Neuronal stem cell (in vitro differentiated cells): ENCODE data around the gene VENTX.

Experiments used
- DNase-seq: peaks from one replicate; pipeline ENCODE4 v3.0.0-alpha.2; 2013; ENCODE audit warnings: low spot score
- H2AFZ ChIP-seq: one replicate; pipeline ENCODE4 v1.6.1; 2013; ENCODE audit warnings: mild to moderate bottlenecking, low read length, inconsistent platforms
- H2AK5ac ChIP-seq: 2 replicates; pipeline ENCODE4 v1.6.1; 2013; ENCODE audit warnings: low read depth, mild to moderate bottlenecking, inconsistent platforms, low read length, moderate library complexity, mixed read lengths
- H2BK120ac ChIP-seq: 2 replicates; pipeline ENCODE4 v1.6.1; 2013; ENCODE audit warnings: low read depth, mild to moderate bottlenecking, inconsistent platforms, low read length, moderate library complexity, mixed read lengths
- H2BK12ac ChIP-seq: one replicate; pipeline ENCODE4 v1.6.1; 2013; ENCODE audit warnings: low read length, inconsistent platforms
- H2BK15ac ChIP-seq: 2 replicates; pipeline ENCODE4 v1.6.1; 2013; ENCODE audit warnings: mild to moderate bottlenecking, low read length, inconsistent platforms, mixed read lengths
- H2BK5ac ChIP-seq: one replicate; pipeline ENCODE4 v1.6.1; 2013; ENCODE audit warnings: inconsistent platforms, mild to moderate bottlenecking, low read length, moderate library complexity
- H3K14ac ChIP-seq: one replicate; pipeline ENCODE4 v1.6.1; 2013; ENCODE audit warnings: low read length, inconsistent platforms
- H3K18ac ChIP-seq: 2 replicates; pipeline ENCODE4 v1.6.1; 2013; ENCODE audit warnings: low read length, inconsistent platforms
- H3K23ac ChIP-seq: 2 replicates; pipeline ENCODE4 v1.6.1; 2013; ENCODE audit warnings: low read depth, mild to moderate bottlenecking, mixed read lengths, low read length, inconsistent platforms; ENCODE audit not compliant: poor library complexity
- H3K27ac ChIP-seq: replicated peaks from 3 replicates; pipeline ENCODE4 v1.5.1; 2013; ENCODE audit warnings: low read length, inconsistent platforms
- H3K27me3 ChIP-seq, 3 experiments: 2 replicates each; pipeline ENCODE4 v1.6.1; 2013; ENCODE audit warnings: low read length in 3 of 3, mild to moderate bottlenecking in 2 of 3, inconsistent platforms in 1 of 3, low read depth in 1 of 3, mixed read lengths in 1 of 3, moderate library complexity in 1 of 3; ENCODE audit not compliant: control insufficient read depth in 3 of 3, insufficient read depth in 3 of 3
- H3K36me3 ChIP-seq, 2 donors: replicated peaks in 1 of 2; 2 replicates each; pipeline ENCODE4 v1.6.1; 2013; ENCODE audit warnings: low read length in 2 of 2; ENCODE audit not compliant: control insufficient read depth in 2 of 2, insufficient read depth in 2 of 2
- H3K4ac ChIP-seq: 2 replicates; pipeline ENCODE4 v1.6.1; 2013; ENCODE audit warnings: inconsistent platforms, mild to moderate bottlenecking, low read length, moderate library complexity
- H3K4me1 ChIP-seq, 2 donors: 1 replicate in 1 of 2; 2 replicates in 1 of 2; pipeline ENCODE4 v1.6.1; 2013; ENCODE audit warnings: low read length in 2 of 2, low read depth in 1 of 2; ENCODE audit not compliant: control insufficient read depth in 2 of 2, insufficient read depth in 1 of 2
- H3K4me2 ChIP-seq: one replicate; pipeline ENCODE4 v1.6.1; 2013; ENCODE audit warnings: mild to moderate bottlenecking, low read length, inconsistent platforms; ENCODE audit not compliant: insufficient read depth, poor library complexity, severe bottlenecking
- H3K4me3 ChIP-seq, 2 donors: 2 replicates each; pipeline ENCODE4 v1.5.1; 2013; ENCODE audit warnings: low read length in 2 of 2, mild to moderate bottlenecking in 2 of 2, inconsistent platforms in 1 of 2, moderate library complexity in 1 of 2
- H3K79me1 ChIP-seq: one replicate; pipeline ENCODE4 v1.6.1; 2013; ENCODE audit warnings: low read depth, mild to moderate bottlenecking, inconsistent platforms, low read length, moderate library complexity
- H3K9ac ChIP-seq: one replicate; pipeline ENCODE4 v1.6.1; 2013; ENCODE audit warnings: mild to moderate bottlenecking, low read depth, low read length, inconsistent platforms; ENCODE audit not compliant: poor library complexity
- H3K9me3 ChIP-seq, 2 donors: replicated peaks in 1 of 2; 2 replicates each; pipeline versions ENCODE3 to v1.6.1; 2013; ENCODE audit warnings: low read length in 2 of 2, mild to moderate bottlenecking in 2 of 2, inconsistent platforms in 1 of 2, low read depth in 1 of 2, mixed read lengths in 1 of 2, moderate library complexity in 1 of 2; ENCODE audit not compliant: control insufficient read depth in 2 of 2, insufficient read depth in 1 of 2
- H4K8ac ChIP-seq: one replicate; pipeline ENCODE4 v1.6.1; 2013; ENCODE audit warnings: low read depth, mild to moderate bottlenecking, inconsistent platforms, low read length, moderate library complexity
- H4K91ac ChIP-seq: one replicate; pipeline ENCODE4 v1.6.1; 2013; ENCODE audit warnings: low read length, low read depth, mild to moderate bottlenecking, inconsistent platforms; ENCODE audit not compliant: poor library complexity
- WGBS, 2 donors: extraction: QIAGEN DNeasy Blood & Tissue Kit; methylation state at CpG; one replicate each; pipeline ENCODE4 v1.1.7; 2013; ENCODE audit warnings: missing lambda C conversion rate in 2 of 2, mixed read lengths in 1 of 2; ENCODE audit not compliant: insufficient read length in 2 of 2, insufficient replicate concordance in 1 of 2; ENCODE audit errors: extremely low coverage in 2 of 2; 5-methylcytosine and 5-hydroxymethylcytosine counted together

VENTX gene

GRCh38 chr10:133272964-133273420 is 35.3 kb downstream of the VENTX start:
- no peak overlapping the region for H3K18ac ChIP-seq
- H3K14ac ChIP-seq = peak overlapping the region; percentile 21
- peak overlapping the region; percentile 76 for H3K4ac ChIP-seq
- no peak overlapping the region for H3K23ac ChIP-seq
- H3K27me3 ChIP-seq = peaks cover 0 to 13% (median 6%) of the 10 kb centered on the region in 3 experiments
- H2BK12ac ChIP-seq = no peak overlapping the region
- peaks cover 8 to 15% of the 10 kb centered on the region in 2 donors for H3K4me1 ChIP-seq
- peaks cover 0 to 2% of the 10 kb centered on the region in 2 donors for H3K9me3 ChIP-seq
- no peak overlapping the region for H4K91ac ChIP-seq
- H2AK5ac ChIP-seq = peak overlapping the region; percentile 70
- DNase-seq = no peak
- H2AFZ ChIP-seq = no peak overlapping the region
- peaks cover 3% of the 10 kb centered on the region for H3K79me1 ChIP-seq
- no peak overlapping the region for H4K8ac ChIP-seq
- H3K27ac ChIP-seq = no peak overlapping the region
- peak overlapping the region; percentile 67 for H2BK15ac ChIP-seq
- no peak overlapping the region for H3K4me2 ChIP-seq
- WGBS, 2 donors = no CpG with 5 or more reads among the region's 25 CpGs
- H2BK5ac ChIP-seq = no peak overlapping the region
- no peak overlapping the region for H3K9ac ChIP-seq
- H2BK120ac ChIP-seq = no peak overlapping the region
- H3K36me3 ChIP-seq = no peaks in the 10 kb centered on the region
- H3K4me3 ChIP-seq = no peak overlapping the region

GRCh38 chr10:133273534-133274143 is 36.0 kb downstream of the VENTX start:
- Histone ChIP-seq H3K23ac (peak overlapping the region; percentile 85), H3K4ac (no peak overlapping the region), H3K4me3 (no peak overlapping the region), H3K9me3 (peaks cover 0 to 2% of the 10 kb centered on the region in 2 donors), H2AK5ac (peak overlapping the region; percentile 70), H2BK120ac (no peak overlapping the region), H3K36me3 (no peaks in the 10 kb centered on the region), H2BK12ac (no peak overlapping the region), H4K91ac (no peak overlapping the region), H2AFZ (no peak overlapping the region), H3K18ac (peak overlapping the region; percentile 64), H3K27ac (no peak overlapping the region), H2BK5ac (no peak overlapping the region), H3K27me3 (peaks cover 0 to 13% (median 6%) of the 10 kb centered on the region in 3 experiments), H3K9ac (no peak overlapping the region), H2BK15ac (peak overlapping the region; percentile 67), H3K4me2 (no peak overlapping the region), H4K8ac (no peak overlapping the region), H3K79me1 (peaks cover 3% of the 10 kb centered on the region), H3K4me1 (peaks cover 8 to 15% of the 10 kb centered on the region in 2 donors), H3K14ac (no peak overlapping the region)
- no peak for DNase-seq
- WGBS, 2 donors = no CpG with 5 or more reads among the region's 28 CpGs

- Histone ChIP-seq H3K4me1 (peaks cover 8 to 15% of the 10 kb centered on the region in 2 donors), H3K27me3 (peaks cover 0 to 13% (median 6%) of the 10 kb centered on the region in 3 experiments), H2BK12ac (peak overlapping the region; percentile 58), H2BK120ac (no peak overlapping the region), H3K27ac (no peak overlapping the region), H3K9me3 (peaks cover 0 to 2% of the 10 kb centered on the region in 2 donors), H3K36me3 (peaks cover 4 to 12% of the 10 kb centered on the region in 2 donors), H2AK5ac (peak overlapping the region; percentile 81), H3K4ac (no peak overlapping the region), H3K4me2 (no peak overlapping the region), H3K79me1 (peaks cover 3% of the 10 kb centered on the region), H3K4me3 (no peak overlapping the region), H3K9ac (no peak overlapping the region), H3K23ac (peak overlapping the region; percentile 17), H2BK5ac (peak overlapping the region; percentile 87), H2AFZ (peak overlapping the region; percentile 72), H2BK15ac (no peak overlapping the region), H4K91ac (no peak overlapping the region), H4K8ac (no peak overlapping the region), H3K18ac (peak overlapping the region; percentile 83), H3K14ac (peak overlapping the region; percentile 3)
- WGBS, 2 donors = no CpG with 5 or more reads among the region's 26 CpGs
- DNase-seq = no peak
Measured at GRCh38 chr10:133274751-133275683, 37.4 kb downstream of the VENTX start.

GRCh38 chr10:133275684-133276092 is 38.0 kb downstream of the VENTX start:
- H3K14ac ChIP-seq = peak overlapping the region; percentile 82
- no peak overlapping the region for H3K23ac ChIP-seq
- H3K4me1 ChIP-seq = peaks cover 8 to 15% of the 10 kb centered on the region in 2 donors
- no peak overlapping the region for H3K4me2 ChIP-seq
- no peak overlapping the region for H4K8ac ChIP-seq
- no peak overlapping the region for H4K91ac ChIP-seq
- peaks cover 7 to 19% of the 10 kb centered on the region in 2 donors for H3K36me3 ChIP-seq
- H3K18ac ChIP-seq = peak overlapping the region; percentile 64
- H2AK5ac ChIP-seq = no peak overlapping the region
- no peak overlapping the region for H2BK15ac ChIP-seq
- no peak overlapping the region for H3K9ac ChIP-seq
- peaks cover 0 to 13% (median 6%) of the 10 kb centered on the region in 3 experiments for H3K27me3 ChIP-seq
- no peak overlapping the region for H3K4me3 ChIP-seq
- no peak overlapping the region for H3K4ac ChIP-seq
- H3K9me3 ChIP-seq = peaks cover 0 to 2% of the 10 kb centered on the region in 2 donors
- no peak for DNase-seq
- peaks cover 3% of the 10 kb centered on the region for H3K79me1 ChIP-seq
- no CpG with 5 or more reads among the region's 12 CpGs for WGBS, 2 donors
- H2BK5ac ChIP-seq = peak overlapping the region; percentile 87
- peak overlapping the region; percentile 61 for H2BK120ac ChIP-seq
- no peak overlapping the region for H2BK12ac ChIP-seq
- no peak overlapping the region for H3K27ac ChIP-seq
- peak overlapping the region; percentile 72 for H2AFZ ChIP-seq
